GM10266 (cell line): ENCODE measurements around the gene LSM5.

ENCODE experiments used
- DNase-seq: peaks from one replicate; pipeline ENCODE4 v3.0.0; 2012; ENCODE audit errors: extremely low spot score
- CTCF ChIP-seq: IDR thresholded peaks from 2 replicates; pipeline ENCODE4 v1.5.1; 2012; ENCODE audit warnings: mild to moderate bottlenecking, low read depth; ENCODE audit not compliant: control insufficient read depth, insufficient read depth; ENCODE audit errors: missing control alignments

LSM5 gene

GRCh38 chr7:32494946-32495297 lies 4.7 kb upstream of the LSM5 start:
- DNase-seq = no peak
- no peak for TF ChIP-seq CTCF

- DNase-seq = no peak
- TF ChIP-seq CTCF = no peak
These were observed 423 bp downstream of the LSM5 start for GRCh38 chr7:32489788-32490126.

- no peak for TF ChIP-seq CTCF
These were observed 8.3 kb downstream of the LSM5 start for GRCh38 chr7:32481921-32482320.

GRCh38 chr7:32481176-32481575 lies 9.0 kb downstream of the LSM5 start:
- no peak for TF ChIP-seq CTCF
- no peak for DNase-seq

More at GRCh38 chr7:32481921-32482320, 8.3 kb downstream of the LSM5 start:
- DNase-seq = no peak

DNA sequence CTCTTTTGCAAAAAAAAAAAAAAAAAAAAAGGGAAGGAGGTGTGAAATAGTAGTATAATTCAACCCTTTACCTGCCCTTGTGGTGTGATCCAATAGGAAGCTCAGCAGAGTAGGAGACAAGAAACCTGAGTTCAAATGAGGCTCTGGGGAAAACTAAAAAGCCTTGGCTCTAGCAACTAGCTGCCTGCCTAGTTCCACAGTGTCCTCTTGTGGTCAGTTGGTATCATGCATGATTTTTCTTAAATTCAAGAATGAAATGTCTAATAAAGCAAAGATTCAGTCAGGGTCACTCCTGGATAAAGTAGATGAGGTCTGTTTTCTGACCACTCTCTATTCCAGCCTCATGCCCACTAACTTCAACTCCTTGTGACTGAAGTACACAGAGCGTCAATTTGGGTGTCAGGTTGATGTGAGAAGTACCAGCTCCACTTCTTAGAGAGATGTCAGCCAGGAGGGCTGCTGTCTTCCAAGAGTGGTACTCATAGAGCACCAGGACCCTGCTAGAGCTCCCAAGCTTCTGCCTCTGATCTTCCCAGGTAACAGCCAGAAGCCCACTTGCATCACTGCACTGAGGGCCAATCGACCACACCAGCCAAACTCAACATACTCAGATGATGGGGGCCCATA lies 10.5 kb downstream of the LSM5 start:
- peak; percentile 46 for DNase-seq
- TF ChIP-seq CTCF = peak; percentile 66

GRCh38 chr7:32477649-32477980 lies 12.6 kb downstream of the LSM5 start:
- no peak for DNase-seq
- no peak for TF ChIP-seq CTCF

GRCh38 chr7:32476816-32477648 lies 13.1 kb downstream of the LSM5 start:
- no peak for DNase-seq
- no peak for TF ChIP-seq CTCF
